GM19238 (cell line): ENCODE measurements around the gene PEPD.
"Not testable (repeated sequence)": the region's sequence is repeated elsewhere in the genome, so short reads cannot be mapped to it uniquely, and the experiment has no call there.

Source experiments
- DNase-seq: peaks from one replicate; pipeline ENCODE4 v3.0.0; 2011; ENCODE audit warnings: low spot score; ENCODE audit not compliant: insufficient read length

PEPD gene

DNA sequence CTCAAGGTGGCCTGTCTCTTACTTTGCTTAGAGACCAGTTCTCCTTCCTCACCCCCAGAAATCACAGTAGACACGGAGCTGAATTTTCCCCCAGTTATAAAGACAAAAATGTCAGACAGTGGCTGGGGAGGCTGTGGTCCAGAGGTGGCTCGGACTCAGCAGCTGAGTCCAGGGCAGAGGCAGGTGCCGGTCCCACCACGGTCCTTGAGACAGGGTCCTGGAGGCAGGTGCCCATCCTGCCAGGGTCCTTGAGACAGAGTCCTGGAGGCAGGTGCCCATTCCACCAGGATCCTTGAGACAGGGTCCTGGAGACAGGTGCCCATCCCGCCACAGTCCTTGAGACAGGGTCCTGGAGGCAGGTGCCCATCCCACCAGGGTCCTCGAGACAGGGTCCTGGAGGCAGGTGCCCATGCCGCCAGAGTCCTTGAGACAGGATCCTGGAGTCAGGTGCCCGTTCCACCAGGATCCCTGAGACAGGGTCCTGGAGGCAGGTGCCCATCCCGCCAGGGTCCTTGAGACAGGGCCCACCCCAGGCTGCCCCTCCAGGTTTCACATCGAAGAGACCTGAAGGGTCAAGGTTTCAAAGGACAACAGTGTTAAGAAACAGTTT, 23.1 kb downstream of the PEPD start:
- DNase-seq, result no peak

- no peak for DNase-seq
These were observed 23.8 kb downstream of the PEPD start for GRCh38 chr19:33497778-33498175.

- DNase-seq, result no peak
These were observed 24.3 kb downstream of the PEPD start for GRCh38 chr19:33497131-33497777.

DNA sequence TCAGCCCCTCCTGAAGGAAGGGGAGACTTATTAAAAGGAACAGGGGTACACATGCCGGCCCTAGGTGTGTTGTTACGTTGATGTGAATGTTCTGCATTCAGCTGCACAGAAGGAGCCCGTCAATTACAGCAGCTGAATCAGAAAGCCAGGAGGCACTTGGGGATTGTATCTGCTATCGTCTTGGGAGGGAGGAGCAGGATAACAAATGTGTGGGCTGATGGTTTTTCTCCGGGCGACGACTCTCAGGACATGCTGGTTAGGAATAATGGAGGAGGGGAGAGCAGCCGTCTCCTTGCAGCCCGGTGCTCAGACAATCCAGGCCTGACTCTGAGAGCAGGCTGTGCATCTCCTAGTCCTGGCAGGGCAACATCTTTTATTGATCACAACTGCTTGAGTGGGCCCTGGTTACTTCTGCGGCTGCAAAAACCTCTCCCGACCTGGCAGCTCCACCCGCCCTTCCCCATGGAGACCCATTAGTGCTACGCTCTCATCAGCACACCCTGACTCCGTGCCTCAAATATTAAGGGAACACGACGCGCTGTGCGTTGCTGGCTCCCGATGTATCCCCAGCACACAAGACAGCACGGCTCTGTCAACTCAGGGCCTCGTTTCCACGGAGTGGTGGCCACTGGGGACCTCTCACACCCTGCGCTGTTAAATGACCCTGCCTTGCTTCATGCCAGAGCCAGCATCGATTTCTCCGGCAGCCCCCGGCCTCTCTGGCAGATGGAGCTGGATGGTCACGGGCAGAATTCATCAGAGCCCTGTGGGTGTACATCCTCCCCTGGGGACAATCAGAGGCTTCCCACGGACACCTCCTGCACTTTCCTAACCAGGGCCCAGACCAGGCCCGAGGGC, 25.3 kb downstream of the PEPD start:
- no peak for DNase-seq

DNA sequence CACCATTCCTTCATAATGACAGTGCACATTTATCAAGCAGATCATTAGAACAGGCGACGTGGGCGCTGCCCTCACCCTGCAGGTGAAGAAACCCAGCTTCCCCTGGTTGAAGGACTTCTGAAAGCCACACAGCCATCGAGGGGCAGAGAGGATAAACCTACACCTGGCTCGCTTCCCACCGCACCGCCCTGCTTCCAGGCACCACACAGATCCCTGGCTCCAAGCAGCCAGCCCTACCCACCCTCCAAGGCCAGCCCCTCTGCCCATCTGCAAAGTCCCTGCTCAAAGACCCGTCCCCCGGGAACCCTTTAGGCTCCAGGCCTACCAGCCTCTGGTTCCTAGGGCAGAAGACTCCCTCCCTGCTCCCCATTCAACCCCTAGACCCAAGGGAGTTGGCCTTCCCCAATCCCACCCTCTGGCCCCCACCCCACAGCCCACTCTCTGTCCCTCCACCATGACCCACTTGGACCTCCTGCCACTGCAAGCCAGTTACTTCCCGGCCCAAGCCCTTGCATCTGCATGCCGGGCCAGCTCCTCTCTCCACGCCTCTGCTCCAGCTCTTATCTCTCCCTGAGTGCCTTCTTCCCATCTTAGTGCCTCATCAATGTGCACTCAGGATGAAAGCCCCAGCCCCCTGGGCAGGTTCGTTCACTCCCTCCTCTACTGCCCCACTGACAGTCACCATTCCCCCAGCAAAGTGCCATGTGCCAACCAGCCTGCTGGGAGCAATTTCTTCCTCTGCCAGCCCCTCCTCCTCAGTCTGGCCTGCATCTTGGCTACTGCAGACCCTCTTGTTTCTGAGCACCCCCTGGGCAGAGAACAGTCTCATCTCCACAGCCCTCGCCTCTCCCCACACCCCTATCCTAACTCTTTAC, 28.0 kb downstream of the PEPD start:
- no peak for DNase-seq

DNA sequence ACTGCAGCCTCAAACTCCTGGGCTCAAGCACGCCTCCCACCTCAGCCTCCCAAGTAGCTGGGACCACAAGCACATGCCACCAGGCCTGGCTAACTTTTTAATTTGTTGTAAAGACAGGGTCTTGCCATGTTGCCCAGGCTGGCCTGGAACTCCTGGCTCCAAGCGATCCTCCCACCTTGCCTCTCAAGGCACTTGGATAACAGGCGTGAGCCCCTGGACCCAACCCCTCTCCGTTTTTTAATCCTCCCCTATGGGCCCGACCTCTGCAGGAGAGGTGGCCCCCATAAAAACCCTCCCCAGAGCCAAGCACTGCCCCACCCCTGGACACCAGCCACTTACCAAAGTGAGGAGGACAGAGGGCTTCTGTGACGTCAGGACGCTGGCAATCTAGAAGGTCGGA, 28.6 kb downstream of the PEPD start:
- no peak for DNase-seq

GRCh38 chr19:33492090-33492489, 29.5 kb downstream of the PEPD start:
- no peak for DNase-seq

- DNase-seq, result not testable (repeated sequence)
These were observed 31.0 kb downstream of the PEPD start for GRCh38 chr19:33490596-33490995.

- DNase-seq, result no peak
These were observed 31.5 kb downstream of the PEPD start for GRCh38 chr19:33490041-33490451.

GRCh38 chr19:33488826-33489225, 32.8 kb downstream of the PEPD start:
- DNase-seq, result no peak

DNA sequence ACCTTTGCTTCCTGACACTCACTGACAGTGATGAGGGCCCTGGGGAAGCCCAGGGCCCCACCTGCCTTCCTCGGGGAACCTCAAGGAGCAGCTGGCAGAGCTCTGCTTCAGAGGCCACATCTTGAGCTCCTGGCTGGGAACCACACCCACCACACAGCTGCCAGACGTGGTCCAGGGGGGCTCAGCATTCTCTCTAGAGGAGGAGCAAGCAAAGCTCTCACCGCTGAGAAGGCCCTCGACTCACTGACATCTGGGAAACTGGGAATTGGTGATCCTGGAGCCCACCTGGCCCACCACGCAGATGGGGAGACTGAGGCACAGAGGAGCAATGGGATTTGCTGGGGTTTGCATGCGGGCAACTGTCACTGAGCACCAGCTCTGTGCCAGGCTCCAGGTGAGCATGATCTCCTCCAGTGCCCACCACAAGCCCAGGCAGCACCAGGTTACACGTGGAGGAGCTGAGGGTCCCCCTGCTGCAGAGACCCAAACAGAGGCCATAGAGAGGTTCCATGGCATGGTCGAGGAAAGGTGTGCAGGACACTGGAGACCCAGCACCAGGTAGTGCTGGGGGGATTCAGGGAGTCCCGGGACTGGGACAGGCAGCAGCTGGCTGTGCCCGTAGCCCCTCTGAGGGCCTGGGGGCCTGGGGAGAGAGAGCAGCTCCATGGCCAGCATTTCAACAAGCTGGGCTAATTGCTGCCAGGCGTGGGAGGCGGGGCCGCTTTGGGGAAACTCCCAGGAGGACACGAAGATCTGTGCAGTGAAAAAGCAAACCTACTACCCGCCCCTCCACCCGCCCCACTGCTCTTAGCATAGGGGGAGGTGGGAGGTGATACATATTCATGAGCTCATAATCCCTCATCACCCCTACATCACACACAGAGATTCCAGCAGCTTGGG, 33.4 kb downstream of the PEPD start:
- no peak for DNase-seq

GRCh38 chr19:33486936-33487811, 34.4 kb downstream of the PEPD start:
- no peak for DNase-seq

DNA sequence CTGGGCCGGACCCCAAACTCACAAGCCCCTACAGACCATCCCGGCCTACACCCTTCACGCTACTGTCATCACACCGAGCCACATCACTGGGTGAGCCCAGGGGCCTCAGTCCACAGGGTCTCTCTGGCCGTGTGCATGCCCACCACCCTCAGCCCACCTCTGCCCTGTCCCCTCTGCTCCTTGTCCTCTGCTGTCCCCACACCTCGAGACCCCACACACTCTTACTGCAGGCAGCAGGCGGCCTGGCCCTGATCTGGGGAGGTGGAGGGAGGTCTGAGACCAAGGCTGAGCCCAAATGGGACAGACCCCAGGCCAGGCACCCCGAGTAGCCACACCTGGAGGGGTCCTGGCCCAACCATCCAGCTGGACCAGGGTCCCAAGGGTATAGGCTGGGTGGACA, 35.2 kb downstream of the PEPD start:
- DNase-seq, result no peak

DNA sequence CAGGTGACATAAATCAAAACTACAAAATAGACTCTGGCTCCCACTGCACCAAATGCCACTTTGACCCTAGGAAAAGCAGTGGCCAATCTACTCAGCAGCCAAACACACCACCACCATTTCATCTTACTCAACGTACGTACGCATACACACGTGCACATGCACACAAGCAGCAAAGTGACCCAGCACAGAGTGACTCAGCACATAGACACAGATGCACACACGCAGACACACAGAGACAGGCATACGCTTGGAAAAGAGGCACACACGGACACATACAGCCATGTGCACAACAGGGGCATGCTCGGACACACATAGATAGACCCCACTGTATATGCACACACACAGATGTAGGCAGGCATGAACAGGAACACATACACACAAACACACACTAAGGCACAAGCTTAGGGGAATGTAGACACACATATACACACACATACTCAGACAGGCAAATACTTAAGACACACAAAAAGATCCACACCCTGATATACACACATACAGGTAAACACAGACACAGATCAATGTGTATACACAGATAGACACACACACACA, 37.3 kb downstream of the PEPD start:
- no peak for DNase-seq

GRCh38 chr19:33482476-33482875, 39.1 kb downstream of the PEPD start:
- no peak for DNase-seq

DNA sequence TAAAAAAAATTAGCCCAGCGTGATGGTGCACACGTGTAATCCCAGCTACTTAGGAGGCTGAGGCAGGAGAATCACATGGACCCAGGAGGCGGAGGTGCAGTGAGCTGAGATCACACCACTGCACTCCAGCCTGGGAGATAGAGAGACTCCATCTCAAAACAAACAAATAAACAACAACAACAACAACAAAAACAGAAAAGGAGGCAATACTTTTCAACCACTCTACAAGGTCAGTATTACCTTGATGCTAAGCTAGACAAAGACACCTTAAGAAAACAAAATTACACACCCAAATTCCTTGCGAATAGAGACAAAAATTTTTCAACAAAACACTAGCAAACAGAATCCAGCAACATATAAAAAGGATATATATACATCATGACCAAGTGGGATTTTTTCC, 39.7 kb downstream of the PEPD start:
- DNase-seq, result no peak

DNA sequence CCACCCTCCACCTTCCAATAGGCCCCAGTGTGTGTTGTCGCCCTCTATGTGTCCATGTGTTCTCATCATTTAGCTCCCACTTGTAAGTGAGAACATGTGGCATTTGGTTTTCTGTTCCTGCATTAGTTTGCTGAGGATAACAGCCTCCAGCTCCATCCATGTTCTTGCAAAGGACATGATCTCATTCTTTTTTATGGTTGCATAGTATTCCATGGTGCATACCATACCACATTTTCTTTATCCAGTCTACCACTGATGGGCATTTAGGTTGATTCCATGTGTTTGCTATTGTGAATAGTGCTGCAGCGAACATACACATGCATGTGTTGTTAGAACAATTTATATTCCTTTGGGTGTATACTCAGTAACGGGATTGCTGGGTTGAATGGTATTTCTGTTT, 42.0 kb downstream of the PEPD start:
- not testable (repeated sequence) for DNase-seq

- DNase-seq, result no peak
These were observed 43.8 kb downstream of the PEPD start for GRCh38 chr19:33477781-33478180.

GRCh38 chr19:33476151-33476707, 45.4 kb downstream of the PEPD start:
- no peak for DNase-seq
